ENCODE results near the gene BEND5. TPM values are rescaled to one million over a fixed set of nuclear protein-coding genes. Genes with fewer than 3 reads are reported as not detected.

The BEND5 gene
- total and polyA plus RNA-seq, 4 donors, result 0.12 to 0.93 (median 0.19) TPM

- no peak for TF ChIP-seq SP1 (IDR thresholded peaks at IDR 0.05)
- no peak for TF ChIP-seq EGR1 (IDR thresholded peaks at IDR 0.05; ENCODE audit: low read depth in 2 of 2)
- no peak for TF ChIP-seq HNF4G (IDR thresholded peaks at IDR 0.05)
- TF ChIP-seq JUND (IDR thresholded peaks at IDR 0.05), result no peak
- no peak for TF ChIP-seq HNF4A (conservative IDR thresholded peaks at IDR 0.05)
- no peak for TF ChIP-seq YY1 (IDR thresholded peaks at IDR 0.05)
- TF ChIP-seq ATF3 (IDR thresholded peaks at IDR 0.05), result no peak
- TF ChIP-seq MAX (IDR thresholded peaks at IDR 0.05), result no peak
These were observed 15.3 kb downstream of the BEND5 start (continued) for GRCh38 chr1:48761411-48761810.

GRCh38 chr1:48760857-48761256 lies 15.8 kb downstream of the BEND5 start:
- Histone ChIP-seq H3K9me3 (ENCODE audit: control insufficient read depth in 4 of 4, low read length in 3 of 4) (no peaks in the 10 kb centered on the region), H3K27me3 (ENCODE audit: control insufficient read depth in 4 of 4, insufficient read depth in 4 of 4, low read length in 3 of 4) (peaks cover 0 to 4% (median 0%) of the 10 kb centered on the region in 4 donors), H3K27ac (ENCODE audit: low read depth in 1 of 2, low read length in 2 of 2) (no peak overlapping the region), H3K4me1 (ENCODE audit: control insufficient read depth in 4 of 4, insufficient read depth in 4 of 4, low read length in 3 of 4) (no peaks in the 10 kb centered on the region), H3K4me3 (ENCODE audit: low read depth in 1 of 3, low read length in 3 of 3) (no peak overlapping the region), H3K9ac (ENCODE audit: low read depth in 1 of 2, low read length in 2 of 2) (no peak overlapping the region), H3K36me3 (ENCODE audit: control insufficient read depth in 4 of 4, insufficient read depth in 3 of 4, low read depth in 1 of 4, low read length in 3 of 4) (no peaks in the 10 kb centered on the region)
- no peak for DNase-seq (ENCODE audit: low spot score)
- no peak for TF ChIP-seq FOXA1 (IDR thresholded peaks at IDR 0.05)
- TF ChIP-seq MAX (IDR thresholded peaks at IDR 0.05), result no peak
- TF ChIP-seq YY1 (IDR thresholded peaks at IDR 0.05), result no peak
- no peak for TF ChIP-seq ATF3 (IDR thresholded peaks at IDR 0.05)
- no peak for TF ChIP-seq EGR1 (IDR thresholded peaks at IDR 0.05; ENCODE audit: low read depth in 2 of 2)
- WGBS, result 70% methylated on average over 7 of the region's 7 CpGs

- DNase-seq (ENCODE audit: low spot score), result no peak
- H3K36me3 ChIP-seq (ENCODE audit: control insufficient read depth in 4 of 4, insufficient read depth in 3 of 4, low read depth in 1 of 4, low read length in 3 of 4), result no peaks in the 10 kb centered on the region
- H3K4me1 ChIP-seq (ENCODE audit: control insufficient read depth in 4 of 4, insufficient read depth in 4 of 4, low read length in 3 of 4), result no peaks in the 10 kb centered on the region
- TF ChIP-seq ATF3 (IDR thresholded peaks at IDR 0.05) (no peak), REST (IDR thresholded peaks at IDR 0.05) (no peak), ZBTB33 (IDR thresholded peaks at IDR 0.05) (no peak), MAX (IDR thresholded peaks at IDR 0.05) (no peak), GABPA (IDR thresholded peaks at IDR 0.05 in 1 of 2, conservative IDR thresholded peaks at IDR 0.05 in 1 of 2) (no peak), HNF4G (IDR thresholded peaks at IDR 0.05) (no peak), SP1 (IDR thresholded peaks at IDR 0.05) (no peak), FOXA2 (IDR thresholded peaks at IDR 0.05) (no peak), JUND (IDR thresholded peaks at IDR 0.05) (no peak), TAF1 (conservative IDR thresholded peaks at IDR 0.05) (no peak), EGR1 (IDR thresholded peaks at IDR 0.05; ENCODE audit: low read depth in 2 of 2) (no peak), HNF4A (conservative IDR thresholded peaks at IDR 0.05) (no peak), NR2F2 (IDR thresholded peaks at IDR 0.05) (no peak), YY1 (IDR thresholded peaks at IDR 0.05) (no peak), CTCF (IDR thresholded peaks at IDR 0.05; ENCODE audit: low read depth, low read length, missing input control) (no peak)
- no peak overlapping the region for H3K4me3 ChIP-seq (ENCODE audit: low read depth in 1 of 3, low read length in 3 of 3)
- WGBS, result 96% methylated on average over 18 of the region's 18 CpGs
- peaks cover 0 to 6% (median 0%) of the 10 kb centered on the region in 4 donors for H3K27me3 ChIP-seq (ENCODE audit: control insufficient read depth in 4 of 4, insufficient read depth in 4 of 4, low read length in 3 of 4)
- H3K9me3 ChIP-seq (ENCODE audit: control insufficient read depth in 4 of 4, low read length in 3 of 4), result no peaks in the 10 kb centered on the region
- no peak overlapping the region for H3K27ac ChIP-seq (ENCODE audit: low read depth in 1 of 2, low read length in 2 of 2)
- H3K9ac ChIP-seq (ENCODE audit: low read depth in 1 of 2, low read length in 2 of 2), result no peak overlapping the region
These were observed 17.7 kb downstream of the BEND5 start for GRCh38 chr1:48758976-48759375.
